GM12891 (cell line): ENCODE results near the gene USP15.

ENCODE experiments used
- POLR2A ChIP-seq: IDR thresholded peaks from 2 replicates; pipeline ENCODE4 v1.6.1; 2011; ENCODE audit warnings: low read depth, low read length, control low read depth
- POLR2AphosphoS5 ChIP-seq: IDR thresholded peaks from 2 replicates; pipeline ENCODE4 v1.6.1; 2011; ENCODE audit warnings: low read depth, low read length, control low read depth
- POU2F2 ChIP-seq: IDR thresholded peaks from 2 replicates; pipeline ENCODE4 v1.6.1; 2011; ENCODE audit warnings: low read depth, mild to moderate bottlenecking, control low read depth, low read length, moderate library complexity
- SPI1 ChIP-seq: IDR thresholded peaks from 2 replicates; pipeline ENCODE4 v1.6.1; 2011; ENCODE audit warnings: low read depth, low read length, control low read depth
- TAF1 ChIP-seq: IDR thresholded peaks from 2 replicates; pipeline ENCODE4 v1.6.1; 2011; ENCODE audit warnings: low read depth, low read length, control low read depth

- TF ChIP-seq POLR2AphosphoS5 (no peak), POLR2A (no peak), SPI1 (no peak), TAF1 (no peak), POU2F2 (no peak)
These were observed 28.1 kb downstream of the USP15 start for GRCh38 chr12:62288328-62288727.
